ENCODE measurements around the gene CGNL1.

The CGNL1 gene

GRCh38 chr15:57578288-57578900, 202.1 kb downstream of the CGNL1 start:
- no peak for FAIRE-seq

DNA sequence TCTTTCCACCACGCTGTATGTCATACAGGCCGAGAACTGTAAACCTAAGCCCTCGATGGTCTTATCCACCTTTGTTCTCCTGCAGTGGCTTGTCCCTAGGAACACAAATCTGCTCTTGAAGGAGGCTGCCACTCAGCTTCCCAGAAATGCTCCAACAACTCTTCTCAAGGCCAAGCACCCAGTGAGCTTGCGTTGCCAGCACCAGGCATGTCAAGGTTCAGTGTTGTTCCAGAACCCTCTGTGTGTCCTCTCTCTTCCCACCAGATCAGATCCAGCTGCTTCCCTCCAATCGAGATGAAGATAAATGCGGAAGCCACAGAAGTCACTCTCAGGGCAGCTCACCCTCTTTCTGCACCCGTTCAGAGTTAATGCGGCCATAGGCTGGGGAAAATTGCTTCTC, 204.1 kb downstream of the CGNL1 start:
- FAIRE-seq = no peak

DNA sequence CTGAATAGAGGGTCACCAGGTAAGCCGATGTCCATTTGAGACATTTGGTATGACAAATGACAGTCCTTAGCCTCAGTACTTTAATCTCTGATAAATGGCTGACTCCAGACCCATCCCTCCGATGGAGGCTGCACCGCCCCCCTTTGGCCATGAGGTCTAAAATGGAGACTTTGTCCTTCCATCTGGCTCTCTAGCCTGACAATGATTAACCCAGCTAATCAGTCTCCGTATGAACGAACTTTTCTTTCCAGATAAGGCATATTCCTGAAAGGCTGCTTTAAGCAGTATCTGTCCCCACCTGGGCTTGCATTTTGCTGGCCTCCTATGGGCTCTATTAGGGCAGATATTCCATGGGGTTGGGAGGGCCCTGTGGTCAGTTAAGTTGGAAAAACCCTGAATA, 204.6 kb downstream of the CGNL1 start:
- no peak for FAIRE-seq

GRCh38 chr15:57582090-57582489, 205.8 kb downstream of the CGNL1 start:
- FAIRE-seq = no peak

DNA sequence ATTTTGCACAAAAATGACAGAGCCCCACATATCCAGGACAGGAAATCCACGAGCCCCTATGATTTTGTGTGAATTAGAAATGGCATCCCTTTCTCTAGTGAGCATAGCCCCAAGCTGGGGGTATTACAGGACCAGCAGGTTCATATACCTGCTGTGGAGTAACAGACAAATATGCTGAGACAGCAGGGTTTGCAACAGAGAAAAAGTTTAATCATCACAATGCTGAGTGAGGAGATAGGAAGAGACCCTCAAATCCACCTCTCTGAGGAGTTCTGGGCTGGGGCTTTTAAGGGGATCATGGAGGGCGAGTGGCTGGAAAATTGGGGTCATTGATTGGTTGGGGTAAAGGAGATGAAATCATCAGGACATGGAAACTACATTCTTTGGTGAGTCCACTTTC, 207.0 kb downstream of the CGNL1 start:
- no peak for FAIRE-seq

GRCh38 chr15:57583720-57584119, 207.4 kb downstream of the CGNL1 start:
- no peak for FAIRE-seq

- FAIRE-seq = no peak
Measured at GRCh38 chr15:57586661-57587424, 210.5 kb downstream of the CGNL1 start.

DNA sequence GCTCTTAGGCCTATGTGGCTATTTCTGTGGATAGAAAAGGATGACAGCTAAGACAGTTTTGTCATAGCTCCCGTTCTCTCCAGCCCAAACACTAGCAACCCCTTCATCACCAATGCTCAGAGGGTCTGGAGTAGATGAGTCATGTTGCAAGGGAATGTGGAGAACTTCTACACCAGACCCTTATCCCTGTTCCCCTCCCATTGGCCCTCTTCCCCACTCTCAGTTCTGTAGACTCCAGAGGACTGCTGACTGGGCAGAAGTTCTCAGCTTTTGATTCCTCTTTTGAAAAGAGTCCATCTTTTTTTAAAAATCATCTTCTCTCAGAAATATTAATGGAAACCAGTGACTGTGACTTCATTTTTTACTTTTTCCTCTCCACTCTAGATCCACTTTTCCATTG, 213.0 kb downstream of the CGNL1 start:
- no peak for FAIRE-seq

- no peak for FAIRE-seq
Measured at GRCh38 chr15:57589754-57590153, 213.4 kb downstream of the CGNL1 start.

- no peak for FAIRE-seq
Measured at GRCh38 chr15:57591237-57591821, 215.0 kb downstream of the CGNL1 start.

- no peak for FAIRE-seq
Measured at GRCh38 chr15:57591822-57592367, 215.6 kb downstream of the CGNL1 start, which contains the start of gene MYZAP. Gene MYZAP, plus strand, starts transcription at chr15:57591904. Its CDS starts 131 bp downstream, at chr15:57592035.

DNA sequence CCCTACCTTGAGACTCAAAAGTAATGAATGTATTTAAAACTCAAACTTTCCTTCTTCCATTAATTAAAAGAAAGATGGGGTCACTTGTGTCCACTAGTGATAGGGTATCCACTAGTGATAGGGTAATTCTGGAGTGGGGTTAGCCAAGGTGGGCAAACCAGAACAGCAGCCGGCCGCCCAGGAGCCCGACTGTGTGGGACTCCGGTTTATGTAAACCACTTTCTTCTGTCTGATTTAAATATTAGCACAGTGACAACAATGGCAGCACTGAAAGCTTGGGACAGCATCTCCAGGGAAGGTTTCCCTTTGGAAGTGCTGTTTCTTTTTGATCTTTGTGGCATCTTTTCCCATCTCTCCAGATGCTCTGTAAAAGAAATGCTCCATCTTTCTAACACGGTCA, 216.1 kb downstream of the CGNL1 start:
- FAIRE-seq = no peak

DNA sequence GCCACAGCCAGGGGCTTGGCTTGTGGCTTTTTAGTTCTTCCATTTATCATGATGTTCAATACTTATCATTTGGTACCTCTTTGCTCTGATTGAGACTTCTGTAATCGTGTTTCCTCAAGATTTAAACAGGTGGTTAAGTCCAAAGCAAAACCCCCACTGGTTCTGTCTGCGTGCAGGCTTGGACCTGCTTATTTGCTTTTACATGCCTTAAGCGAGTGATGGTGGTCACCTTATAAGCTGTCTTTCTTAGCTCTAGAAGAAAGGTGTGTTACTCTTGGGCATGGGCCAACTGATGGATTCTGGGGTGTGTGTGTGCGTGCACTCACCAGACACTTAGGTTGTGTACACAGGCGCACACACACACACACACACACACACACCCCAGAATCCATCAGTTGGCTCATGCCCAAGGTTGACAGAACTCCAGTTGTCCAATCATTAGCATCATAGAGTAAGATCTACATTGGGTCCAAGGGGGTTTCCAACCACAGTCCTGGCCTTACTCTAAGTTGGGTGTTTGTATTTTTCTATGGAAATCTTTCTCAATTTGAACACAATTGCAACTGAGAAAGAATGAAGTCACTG, 216.6 kb downstream of the CGNL1 start:
- FAIRE-seq = no peak

DNA sequence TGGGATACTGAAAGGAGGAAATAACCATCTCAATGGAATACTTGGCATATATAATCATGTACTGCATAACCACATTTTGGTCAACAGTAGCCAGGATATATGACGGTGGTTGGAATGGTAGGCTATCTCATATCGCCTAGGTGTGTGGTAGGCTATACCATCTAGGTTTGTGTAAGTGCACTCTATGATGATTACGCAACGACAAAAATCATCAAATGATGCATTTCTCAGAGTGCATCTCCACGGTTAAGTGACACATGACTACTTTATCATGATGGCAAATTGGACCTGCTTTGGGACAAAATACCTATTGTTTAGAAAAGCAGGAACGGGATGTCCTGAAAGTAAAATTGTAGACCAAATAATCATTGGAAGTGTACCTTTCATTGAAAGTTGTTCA, 218.2 kb downstream of the CGNL1 start:
- FAIRE-seq = no peak

- no peak for FAIRE-seq
Measured at GRCh38 chr15:57595011-57595866, 218.9 kb downstream of the CGNL1 start.

DNA sequence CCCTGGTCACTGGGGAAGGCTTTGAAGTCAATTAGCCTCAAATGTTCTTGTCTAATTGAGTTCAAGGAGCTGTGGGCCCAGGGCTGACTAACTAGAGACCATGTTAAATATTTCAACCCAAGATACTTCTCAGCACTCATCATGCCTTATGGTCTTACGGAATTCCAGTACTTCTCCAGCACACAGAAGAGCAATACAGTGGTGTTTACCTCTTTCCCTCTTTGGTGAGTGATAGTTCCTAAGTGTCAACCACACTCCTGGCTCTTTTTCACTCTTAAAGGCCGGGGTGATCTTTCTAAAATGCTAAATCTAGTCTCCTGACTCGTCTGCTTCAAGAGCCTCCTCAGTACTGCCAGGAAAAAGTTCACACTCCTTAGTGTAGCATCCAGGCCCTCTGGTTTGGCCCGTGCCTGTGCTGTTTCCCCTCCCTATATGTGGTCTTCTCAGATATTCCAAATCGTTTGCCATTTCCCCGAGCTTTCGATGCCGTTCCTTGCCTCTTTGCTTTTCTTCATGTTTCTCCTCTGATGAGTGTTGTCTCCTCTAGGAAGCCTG, 220.1 kb downstream of the CGNL1 start:
- FAIRE-seq = no peak

GRCh38 chr15:57596978-57597377, 220.7 kb downstream of the CGNL1 start:
- FAIRE-seq = no peak

DNA sequence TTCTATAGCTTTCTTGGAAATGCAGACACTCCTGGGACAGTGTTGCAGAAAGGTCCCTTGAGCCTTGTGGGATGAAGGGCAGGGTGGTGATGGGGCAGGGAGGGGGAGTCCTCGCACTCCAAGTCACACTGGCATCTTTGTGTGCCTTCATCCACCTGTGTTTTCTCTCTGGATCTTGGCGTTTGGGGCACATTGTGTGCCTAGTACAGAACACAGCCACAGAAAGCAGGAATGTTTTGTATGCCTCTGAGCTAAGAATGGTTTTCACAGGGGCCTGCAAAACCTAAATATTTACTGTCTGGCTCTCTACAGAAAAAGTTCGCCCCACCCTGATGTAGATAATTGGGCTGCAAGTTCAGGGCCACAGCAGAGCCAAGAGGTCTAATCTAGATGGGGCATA, 221.1 kb downstream of the CGNL1 start:
- FAIRE-seq = no peak

- no peak for FAIRE-seq
Measured at GRCh38 chr15:57598346-57598745, 222.0 kb downstream of the CGNL1 start.

GRCh38 chr15:57599296-57599810, 223.0 kb downstream of the CGNL1 start:
- FAIRE-seq = no peak

DNA sequence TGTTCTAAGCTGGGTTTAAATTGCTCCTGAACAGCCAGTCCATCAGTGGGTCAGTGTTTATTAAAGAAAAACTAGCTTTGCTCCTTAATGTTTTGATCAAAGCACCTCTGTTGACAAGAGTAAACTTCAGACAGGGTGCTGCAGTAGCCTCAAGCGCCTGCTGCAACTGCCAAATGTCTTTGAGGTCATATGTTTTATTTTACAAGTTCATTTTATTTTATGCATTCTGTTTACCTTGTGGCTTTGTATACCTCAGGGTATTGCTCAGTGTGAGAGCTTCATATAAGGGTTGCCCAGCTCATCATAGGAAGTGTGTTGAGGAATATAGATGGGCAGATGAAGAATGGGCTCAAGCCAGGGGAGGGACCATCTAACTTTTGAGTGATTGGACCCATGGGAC, 223.9 kb downstream of the CGNL1 start:
- FAIRE-seq = no peak
